PC-9 (cell line): ENCODE results near the gene GJA10.

Source experiments
- CTCF ChIP-seq: fragments of 200-600 bp; sonication (generic); conservative IDR thresholded peaks from 2 replicates; pipeline ENCODE4 v1.6.1; 2017; ENCODE audit warnings: mixed run types, antibody characterized with exemption, mild to moderate bottlenecking, moderate library complexity
- EZH2 ChIP-seq: fragments of 200-600 bp; sonication (generic); IDR thresholded peaks from 2 replicates; pipeline ENCODE4 v1.8.0; 2017; ENCODE audit warnings: antibody characterized with exemption, low read depth

- TF ChIP-seq CTCF, result no peak
- TF ChIP-seq EZH2, result no peak
These were observed 22.1 kb downstream of the GJA10 start for GRCh38 chr6:89916136-89916920.
